ENCODE measurements around the gene MAP3K5.

MAP3K5 gene

DNA sequence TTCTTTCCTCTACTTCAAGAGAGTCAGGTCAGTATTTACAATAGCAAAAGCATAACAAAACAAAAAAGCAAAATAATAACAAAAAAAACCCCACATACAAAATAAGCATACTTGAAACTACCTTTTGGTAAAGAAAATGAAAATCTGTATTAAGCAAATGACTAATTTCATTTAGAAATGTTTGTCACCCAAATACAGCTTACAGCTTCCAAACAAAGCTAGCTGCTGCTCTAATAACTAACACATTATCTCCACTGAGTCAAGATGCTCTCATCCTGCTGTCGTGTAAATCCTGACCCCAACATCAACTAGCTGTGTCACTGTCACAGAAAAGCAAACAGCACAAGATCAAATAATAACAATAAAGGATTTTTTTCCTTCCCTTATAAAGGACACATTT lies 263.8 kb downstream of the MAP3K5 start:
- DNase-seq = no peak

DNA sequence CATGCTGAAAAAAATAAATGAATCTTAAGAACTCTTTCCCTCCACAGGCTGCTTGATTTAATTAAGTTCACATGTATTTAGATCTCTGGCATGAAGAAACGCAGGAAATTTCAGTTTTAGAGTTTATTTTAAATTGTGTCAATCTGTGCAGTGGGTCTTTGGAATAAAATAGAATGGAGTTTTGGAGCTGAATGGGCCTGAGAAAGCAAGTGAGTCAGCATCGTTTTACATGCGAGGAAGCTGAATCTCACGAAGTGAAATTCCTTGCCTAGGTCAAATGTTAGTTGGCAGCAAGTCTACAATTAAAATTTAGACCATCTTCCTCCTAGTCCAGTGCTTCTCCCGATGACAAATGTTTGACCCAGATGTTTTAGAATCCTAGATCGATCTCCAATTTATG lies 264.4 kb downstream of the MAP3K5 start:
- no peak for DNase-seq

- DNase-seq = no peak
These were observed 265.3 kb downstream of the MAP3K5 start for GRCh38 chr6:136526937-136527336.

GRCh38 chr6:136526196-136526930 lies 265.9 kb downstream of the MAP3K5 start:
- peak; percentile 4 for DNase-seq

GRCh38 chr6:136525586-136526195 lies 266.6 kb downstream of the MAP3K5 start:
- DNase-seq = no peak

GRCh38 chr6:136524936-136525413 lies 267.3 kb downstream of the MAP3K5 start:
- no peak for DNase-seq

DNA sequence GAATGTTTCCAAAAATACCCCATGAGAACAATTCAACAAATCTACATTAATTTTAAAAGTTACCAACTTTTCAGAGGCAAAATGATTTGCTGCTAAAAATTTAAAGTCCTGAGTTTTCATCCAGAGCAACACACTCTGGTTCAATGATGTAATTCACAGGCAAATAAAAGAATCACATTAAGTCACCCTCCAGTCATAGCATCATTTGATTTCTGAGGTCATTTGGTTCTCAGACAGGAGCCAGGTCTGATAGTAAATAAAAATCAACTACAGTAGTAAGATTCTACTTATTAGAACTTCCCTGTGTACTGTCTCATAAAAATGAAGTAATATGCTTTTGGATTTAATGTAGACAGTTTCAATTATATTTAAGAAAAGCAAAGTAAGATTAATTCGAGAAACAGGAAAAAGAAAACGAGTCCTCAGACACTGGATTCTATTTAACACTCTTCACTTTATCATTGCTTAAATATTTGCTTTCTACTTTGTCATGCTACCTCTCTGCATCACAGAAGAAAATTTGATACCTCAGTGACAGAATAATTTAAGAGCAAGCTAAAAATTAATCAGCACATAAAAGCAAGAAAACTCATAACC lies 267.8 kb downstream of the MAP3K5 start:
- DNase-seq = no peak

DNA sequence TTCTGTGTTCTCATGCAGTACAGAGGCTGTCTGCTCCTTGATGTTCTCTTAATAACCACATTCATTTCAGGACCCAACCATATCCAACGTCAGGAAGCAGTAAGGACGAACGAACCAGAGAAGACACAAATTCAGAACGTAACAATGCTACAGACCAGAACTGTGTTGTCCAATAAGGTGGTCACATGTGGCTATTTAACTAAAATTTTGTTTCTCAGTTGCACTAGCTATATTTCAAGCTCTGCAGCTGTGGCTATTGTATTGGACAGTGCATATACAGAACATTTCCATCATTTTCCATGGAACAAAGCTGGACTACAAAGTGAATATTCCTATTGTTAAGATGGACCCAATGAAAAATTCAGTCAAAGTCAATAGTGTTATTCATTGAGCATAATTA lies 269.1 kb downstream of the MAP3K5 start:
- no peak for DNase-seq

DNA sequence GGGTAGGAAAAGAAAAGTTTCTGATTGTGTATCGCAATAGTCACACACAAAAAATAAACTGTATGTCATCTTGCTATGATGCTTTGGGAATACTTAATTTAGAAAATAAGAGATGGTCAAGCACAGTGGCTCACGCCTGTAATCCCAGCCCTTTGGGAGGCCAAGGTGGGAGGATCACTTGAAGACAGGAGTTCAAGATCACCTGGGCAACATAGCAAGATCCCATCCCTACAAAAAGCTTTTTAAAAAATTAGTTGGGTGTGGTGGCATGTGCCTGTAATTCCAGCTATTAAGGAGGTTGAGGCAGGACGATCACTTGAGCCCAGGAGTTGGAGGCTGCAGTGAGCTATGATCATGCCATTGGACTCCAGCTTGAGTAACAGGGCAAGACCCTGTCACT lies 269.6 kb downstream of the MAP3K5 start:
- DNase-seq = no peak

DNA sequence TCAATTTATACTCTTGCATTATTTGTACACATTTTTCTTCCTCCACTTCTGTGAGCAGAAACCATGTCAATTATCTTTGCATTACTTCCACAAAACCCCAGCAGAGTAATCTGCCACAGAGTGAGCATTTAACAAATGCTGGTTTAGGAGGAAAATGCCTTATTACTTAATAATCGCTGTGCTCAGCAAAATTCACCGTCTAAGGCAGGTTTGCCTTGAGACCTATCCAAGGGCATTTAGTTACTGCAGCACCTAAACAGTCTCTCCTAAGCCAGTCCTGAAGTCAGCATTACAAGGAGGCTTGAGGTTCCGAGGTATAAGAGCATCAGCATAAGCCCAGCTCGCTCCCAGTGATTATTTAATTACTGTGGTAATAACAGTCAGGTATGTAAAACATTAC lies 270.4 kb downstream of the MAP3K5 start:
- no peak for DNase-seq

DNA sequence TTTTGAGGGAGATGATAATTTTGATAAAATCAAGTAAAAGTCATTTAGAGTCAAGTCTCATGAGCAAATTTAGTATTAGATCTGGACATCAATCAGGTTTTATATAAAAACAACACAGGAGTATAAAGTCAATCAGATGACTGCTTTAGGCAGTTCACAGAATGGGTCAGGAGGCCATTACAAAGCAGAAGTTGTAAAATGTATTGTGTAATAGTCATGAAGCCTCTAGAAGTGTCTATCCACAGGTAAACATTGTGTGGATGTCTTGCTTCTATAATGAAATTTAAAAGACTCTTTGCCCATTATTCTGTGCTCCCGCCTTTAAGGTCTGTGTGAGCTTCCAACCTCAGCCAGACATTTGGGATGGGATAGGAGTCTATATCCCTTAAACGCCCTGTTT lies 270.9 kb downstream of the MAP3K5 start:
- DNase-seq = no peak

- no peak for DNase-seq
These were observed 271.8 kb downstream of the MAP3K5 start for GRCh38 chr6:136520517-136520916.

DNA sequence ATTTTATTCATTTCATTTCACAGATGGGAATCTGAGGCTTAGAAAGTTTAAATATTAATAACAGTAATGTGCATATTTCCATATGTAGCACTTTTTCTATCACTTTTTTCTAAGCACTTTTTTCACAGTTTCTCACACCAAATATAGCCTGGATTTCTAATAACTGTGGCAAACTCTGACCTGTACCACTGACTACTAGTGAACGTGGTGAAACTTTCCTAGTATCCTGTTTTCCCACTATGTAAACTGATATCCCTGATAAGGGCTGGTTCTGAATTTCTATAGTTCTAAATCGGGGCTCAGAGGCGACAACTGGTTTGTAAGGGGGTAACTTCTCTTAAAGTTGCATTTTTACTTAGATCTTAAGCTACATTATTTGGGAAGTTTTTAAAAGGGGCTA lies 274.7 kb downstream of the MAP3K5 start:
- no peak for DNase-seq

- no peak for DNase-seq
These were observed 275.3 kb downstream of the MAP3K5 start for GRCh38 chr6:136517002-136517401.

DNA sequence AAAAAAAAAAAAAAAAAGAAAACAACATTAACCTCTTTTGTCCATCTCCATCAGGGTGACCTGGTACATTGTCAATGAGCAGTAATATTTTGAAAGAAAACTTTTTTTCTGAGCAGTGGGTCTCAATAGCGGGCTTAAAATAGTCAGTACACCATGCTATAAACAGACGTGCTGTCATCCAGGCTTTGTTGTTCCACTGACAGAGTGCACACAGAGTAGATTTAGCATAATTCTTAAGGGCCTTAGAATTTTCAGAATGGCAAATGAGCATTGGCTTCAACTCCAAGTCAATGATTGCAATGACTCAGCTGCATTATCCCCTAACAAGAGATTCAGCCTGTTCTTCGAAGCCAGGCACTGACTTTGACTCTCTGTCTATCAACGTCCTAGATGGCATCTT lies 277.7 kb downstream of the MAP3K5 start:
- DNase-seq = no peak

GRCh38 chr6:136511926-136512325 lies 280.4 kb downstream of the MAP3K5 start:
- DNase-seq = no peak

- DNase-seq = no peak
These were observed 280.9 kb downstream of the MAP3K5 start for GRCh38 chr6:136511397-136511796.

DNA sequence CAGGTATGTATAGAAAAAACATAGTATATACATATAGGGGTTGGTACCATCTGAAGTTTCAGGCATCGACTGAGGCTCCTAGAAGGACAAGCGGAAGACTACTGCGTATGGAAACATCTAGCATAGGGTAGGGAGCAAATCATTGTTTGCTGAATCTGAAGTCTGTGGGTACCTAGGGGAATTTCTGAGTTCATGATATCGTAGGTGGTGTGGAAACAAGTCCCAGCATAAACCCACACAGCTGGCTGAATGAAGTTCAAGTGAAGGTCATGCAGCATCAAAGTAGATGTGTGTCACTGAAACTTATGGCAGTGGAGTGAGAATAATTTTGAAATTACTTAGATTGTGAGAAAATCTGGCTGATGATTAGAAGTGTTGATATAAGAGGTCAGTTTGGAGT lies 281.5 kb downstream of the MAP3K5 start:
- no peak for DNase-seq

GRCh38 chr6:136510299-136510698 lies 282.0 kb downstream of the MAP3K5 start:
- DNase-seq = no peak

DNA sequence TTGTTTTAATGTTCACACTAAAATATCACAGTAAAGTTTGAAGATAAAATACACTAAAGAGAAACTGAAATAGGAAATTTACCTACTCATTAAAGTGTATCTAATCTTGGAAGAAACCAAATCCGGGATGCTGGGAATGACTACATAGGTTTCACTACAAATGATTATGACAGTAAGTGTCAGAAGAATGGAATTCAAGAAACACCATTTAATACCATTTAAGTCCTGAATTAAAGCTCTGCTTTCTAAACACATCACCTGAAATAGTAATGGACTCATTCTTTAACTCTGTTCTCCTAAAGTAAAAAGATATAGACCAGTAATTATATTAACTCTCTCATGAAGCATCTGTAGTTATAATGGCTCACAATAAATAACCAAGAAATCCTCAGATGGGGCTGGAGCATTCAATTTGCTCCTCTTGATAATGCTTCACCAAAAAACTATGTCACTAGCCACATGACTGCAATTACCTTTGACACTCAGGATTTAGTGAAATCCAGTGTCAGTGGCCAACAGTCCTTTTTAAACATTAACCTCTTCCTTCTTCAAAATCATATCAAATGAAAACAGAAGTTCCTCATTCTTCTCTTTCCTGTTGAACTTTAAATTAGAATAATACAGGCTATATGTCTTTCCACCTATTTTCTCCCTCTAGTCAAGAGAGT lies 283.4 kb downstream of the MAP3K5 start:
- DNase-seq = no peak
